Suprapubic skin (tissue), 3 donors: Measurements from ENCODE around the gene PTPRN2.

ENCODE experiments used
- CTCF ChIP-seq, 2 donors: fragments of 200-600 bp in 1 of 2; fragments of 450-650 bp in 1 of 2; sonication (generic) in 1 of 2; IDR thresholded peaks; one replicate each; pipeline ENCODE4 v1.5.1; 2016 to 2019; ENCODE audit warnings: antibody characterized with exemption in 2 of 2, mild to moderate bottlenecking in 1 of 2, moderate library complexity in 1 of 2
- EP300 ChIP-seq: sonication (generic); formaldehyde crosslinking; IDR thresholded peaks from one replicate; pipeline ENCODE4 v1.6.1; 2017; ENCODE audit warnings: antibody characterized with exemption
- POLR2A ChIP-seq, 2 donors: fragments of 450-650 bp; IDR thresholded peaks; one replicate each; pipeline ENCODE4 v1.6.1; 2017; ENCODE audit warnings: antibody characterized with exemption in 2 of 2, mild to moderate bottlenecking in 2 of 2, moderate library complexity in 2 of 2

- no peak for TF ChIP-seq CTCF (IDR thresholded peaks at IDR 0.05)
- no peak for TF ChIP-seq POLR2A (IDR thresholded peaks at IDR 0.05)
- no peak for TF ChIP-seq EP300
These were observed 625.7 kb downstream of the PTPRN2 start for GRCh38 chr7:157961731-157962457.
